GM12874 (cell line): ENCODE results near the gene ZDHHC4.

Experiments used
- TF ChIP-seq, protein P1 (sequence below): IDR thresholded peaks from 2 replicates; pipeline ENCODE4 v1.5.1; 2011; ENCODE audit warnings: low read depth, mild to moderate bottlenecking, control low read depth, low read length, moderate library complexity; ENCODE audit not compliant: insufficient read depth

The ZDHHC4 gene

DNA sequence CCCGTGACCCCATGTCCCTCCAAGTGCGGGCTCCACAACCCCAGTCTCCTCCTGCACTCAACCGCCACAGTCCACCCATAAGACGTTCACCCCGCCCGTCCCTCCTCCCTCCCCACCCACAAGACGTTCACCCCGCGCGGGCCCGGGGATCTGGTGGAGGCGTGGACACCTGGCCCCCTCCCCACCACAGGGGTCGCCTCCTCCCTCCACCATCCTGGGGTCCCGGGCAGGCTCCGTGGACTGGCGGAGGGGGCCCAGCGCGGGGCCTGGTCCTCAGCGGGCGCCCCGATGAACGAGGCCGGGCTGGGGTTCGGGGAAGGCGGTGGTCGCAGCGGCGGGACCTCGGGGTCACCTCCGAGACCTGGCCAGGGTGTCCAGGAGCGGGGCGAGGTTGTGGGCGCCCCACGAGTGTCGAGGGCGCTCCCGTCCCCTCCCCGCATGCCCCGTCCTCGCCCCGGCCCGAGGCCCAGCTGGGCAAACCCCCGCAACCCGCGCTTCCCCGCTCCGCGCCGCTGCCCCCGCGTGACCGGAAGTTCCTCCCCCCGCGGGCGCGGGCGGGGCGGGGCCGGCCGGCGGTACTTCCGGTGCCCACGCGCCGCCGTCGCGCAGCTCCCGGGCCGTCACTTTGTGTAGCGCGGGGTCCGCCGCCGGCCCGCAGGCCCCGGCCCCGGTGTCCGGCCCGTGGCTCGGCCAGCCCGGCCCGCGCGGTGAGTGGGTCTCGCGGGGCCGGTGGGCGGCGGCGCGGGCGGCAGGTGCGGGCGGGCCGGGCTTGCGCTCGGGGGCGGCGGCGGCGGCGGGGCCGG is 59.7 kb downstream of the ZDHHC4 start, which contains the start of gene ZNF316:
Gene ZNF316, plus strand, starts transcription at position 578 of the 803 bp plus-strand sequence. CDS start 5,092 bp downstream, outside the sequence.
- TF ChIP-seq, protein P1, sequence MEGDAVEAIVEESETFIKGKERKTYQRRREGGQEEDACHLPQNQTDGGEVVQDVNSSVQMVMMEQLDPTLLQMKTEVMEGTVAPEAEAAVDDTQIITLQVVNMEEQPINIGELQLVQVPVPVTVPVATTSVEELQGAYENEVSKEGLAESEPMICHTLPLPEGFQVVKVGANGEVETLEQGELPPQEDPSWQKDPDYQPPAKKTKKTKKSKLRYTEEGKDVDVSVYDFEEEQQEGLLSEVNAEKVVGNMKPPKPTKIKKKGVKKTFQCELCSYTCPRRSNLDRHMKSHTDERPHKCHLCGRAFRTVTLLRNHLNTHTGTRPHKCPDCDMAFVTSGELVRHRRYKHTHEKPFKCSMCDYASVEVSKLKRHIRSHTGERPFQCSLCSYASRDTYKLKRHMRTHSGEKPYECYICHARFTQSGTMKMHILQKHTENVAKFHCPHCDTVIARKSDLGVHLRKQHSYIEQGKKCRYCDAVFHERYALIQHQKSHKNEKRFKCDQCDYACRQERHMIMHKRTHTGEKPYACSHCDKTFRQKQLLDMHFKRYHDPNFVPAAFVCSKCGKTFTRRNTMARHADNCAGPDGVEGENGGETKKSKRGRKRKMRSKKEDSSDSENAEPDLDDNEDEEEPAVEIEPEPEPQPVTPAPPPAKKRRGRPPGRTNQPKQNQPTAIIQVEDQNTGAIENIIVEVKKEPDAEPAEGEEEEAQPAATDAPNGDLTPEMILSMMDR: no peak

DNA sequence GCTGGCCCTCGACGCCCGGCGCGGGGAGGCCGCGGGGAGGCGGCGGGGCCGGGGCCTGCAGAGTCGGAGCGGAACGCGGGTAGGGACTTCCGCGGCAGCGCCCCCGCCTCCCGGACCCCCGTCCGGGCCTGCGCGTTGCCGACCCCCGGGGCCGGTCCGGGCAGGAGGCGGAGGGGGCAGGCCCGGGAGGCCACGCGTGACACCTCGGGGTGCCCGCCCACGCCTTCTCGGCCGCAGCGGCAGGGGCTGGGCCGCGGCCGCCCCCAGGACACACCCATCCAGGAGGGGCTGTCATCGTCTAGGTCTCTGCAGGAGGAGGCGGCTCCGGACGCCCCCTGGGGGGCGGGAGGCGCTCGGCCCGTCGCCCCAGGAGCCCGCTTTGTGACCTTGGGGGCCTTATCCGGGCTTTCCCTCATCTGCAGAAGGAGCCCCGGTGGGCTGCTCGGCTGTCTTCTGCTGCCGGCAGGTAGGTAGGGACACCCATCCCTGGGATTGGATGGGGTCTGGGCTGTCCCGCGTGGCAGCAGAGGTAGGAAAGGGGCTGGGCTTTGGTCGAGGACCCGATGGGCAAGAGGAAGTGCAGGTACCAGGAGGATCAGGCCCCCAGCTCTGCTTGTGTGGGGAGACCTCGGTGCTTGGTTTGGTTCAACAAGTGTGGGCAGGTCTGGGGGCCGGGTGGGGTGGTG is 60.4 kb downstream of the ZDHHC4 start:
- TF ChIP-seq, protein P1: peak; percentile 72
